WTC11 (cell line): ENCODE measurements around the gene NTMT2. TPM values are rescaled to one million over a fixed set of nuclear protein-coding genes. Genes with fewer than 3 reads are reported as not detected.

Experiments
- ATAC-seq: fragments of 200-7000 bp; cut with Tn5 transposase; 2 replicates; pipeline ENCODE4 v1.10.0; 2021; ENCODE audit warnings: mild to moderate bottlenecking, moderate library complexity
- CTCF ChIA-PET: fragments of 300-600 bp; sonication (Branson Sonifier 250); formaldehyde crosslinking; loops from one replicate; lab custom pipeline; 2021; ENCODE audit warnings: antibody characterized with exemption; lab: Charles Lee
- POLR2A ChIA-PET: fragments of 350-600 bp; sonication (Branson Sonifier 250); formaldehyde crosslinking; loops from one replicate; lab custom pipeline; 2021; ENCODE audit warnings: antibody characterized with exemption; lab: Charles Lee
- DNase-seq: peaks from one replicate; pipeline ENCODE4 v3.0.0; 2021; ENCODE audit warnings: low spot score
- H3K27ac Mint-ChIP-seq: 2 replicates; pipeline ENCODE4 v1.8.0; 2021; ENCODE audit warnings: mixed read lengths
- H3K27me3 Mint-ChIP-seq: 2 replicates; pipeline ENCODE4 v1.8.0; 2021; ENCODE audit warnings: low read depth, mild to moderate bottlenecking, moderate library complexity, mixed read lengths
- H3K36me3 Mint-ChIP-seq: 2 replicates; pipeline ENCODE4 v1.8.0; 2021; ENCODE audit warnings: mixed read lengths
- H3K4me1 Mint-ChIP-seq: 2 replicates; pipeline ENCODE4 v1.8.0; 2022; ENCODE audit warnings: mixed read lengths
- H3K4me3 Mint-ChIP-seq: 2 replicates; pipeline ENCODE4 v1.8.0; 2021; ENCODE audit warnings: mild to moderate bottlenecking, moderate library complexity, mixed read lengths
- H3K9me3 Mint-ChIP-seq: 2 replicates; pipeline ENCODE4 v1.8.0; 2021; ENCODE audit warnings: mixed read lengths
- AFF4 ChIP-seq: sonication (generic); formaldehyde crosslinking; IDR thresholded peaks from 2 replicates; pipeline ENCODE4 v1.8.1; 2023; ENCODE audit warnings: mild to moderate bottlenecking, missing genetic modification reagents, borderline replicate concordance
- GRHL2 ChIP-seq: fragments of 250-450 bp; sonication (Bioruptor Pico); IDR thresholded peaks from 2 replicates; pipeline ENCODE4 v1.8.0; 2022; ENCODE audit warnings: mild to moderate bottlenecking, moderate library complexity; ENCODE audit not compliant: insufficient replicate concordance, severe bottlenecking
- KAT7 ChIP-seq: sonication (generic); formaldehyde crosslinking; IDR thresholded peaks from 2 replicates; pipeline ENCODE4 v1.8.1; 2023; ENCODE audit warnings: missing genetic modification reagents, mild to moderate bottlenecking, borderline replicate concordance
- MYBL2 ChIP-seq: sonication (generic); formaldehyde crosslinking; IDR thresholded peaks from 2 replicates; pipeline ENCODE4 v1.8.1; 2023; ENCODE audit warnings: mild to moderate bottlenecking, moderate library complexity, missing genetic modification reagents
- NFATC4 ChIP-seq: fragments of 250-450 bp; sonication (Bioruptor Pico); IDR thresholded peaks from 2 replicates; pipeline ENCODE4 v1.9.0; 2021; ENCODE audit warnings: mild to moderate bottlenecking
- ZNF219 ChIP-seq: sonication (generic); formaldehyde crosslinking; IDR thresholded peaks from 2 replicates; pipeline ENCODE4 v1.8.0; 2023; ENCODE audit warnings: missing genetic modification reagents, mild to moderate bottlenecking, borderline replicate concordance
- ZNF281 ChIP-seq: sonication (generic); formaldehyde crosslinking; IDR thresholded peaks from 2 replicates; pipeline ENCODE4 v1.8.0; 2023; ENCODE audit warnings: mild to moderate bottlenecking, missing genetic modification reagents
- ZNF423 ChIP-seq: fragments of 250-450 bp; sonication (Bioruptor Pico); IDR thresholded peaks from 2 replicates; pipeline ENCODE4 v2.1.2; 2022; ENCODE audit warnings: mild to moderate bottlenecking, moderate library complexity
- total RNA-seq: library from RNA; stranded (reverse); gene quantifications from 3 replicates; pipeline ENCODE4 v1.2.3, GENCODE V29; 2021
- TF ChIP-seq, protein P1 (sequence below): fragments of 250-450 bp; sonication (Bioruptor Pico); conservative IDR thresholded peaks from 2 replicates; pipeline ENCODE4 v1.9.0; 2021; ENCODE audit warnings: mild to moderate bottlenecking
- TF ChIP-seq, protein P2 (sequence below): fragments of 250-450 bp; sonication (Bioruptor Pico); IDR thresholded peaks from 2 replicates; pipeline ENCODE4 v1.9.0; 2021; ENCODE audit warnings: mild to moderate bottlenecking, borderline replicate concordance

Gene NTMT2
- total RNA-seq, 1 experiment from 2014 or later: 0.24 TPM

GRCh38 chr1:170125269-170125668 is 20.5 kb upstream of the NTMT2 start (continued):
- TF ChIP-seq AFF4 (CRISPR knock-in tag): no peak
- TF ChIP-seq GRHL2 (CRISPR knock-in tag): no peak

DNA sequence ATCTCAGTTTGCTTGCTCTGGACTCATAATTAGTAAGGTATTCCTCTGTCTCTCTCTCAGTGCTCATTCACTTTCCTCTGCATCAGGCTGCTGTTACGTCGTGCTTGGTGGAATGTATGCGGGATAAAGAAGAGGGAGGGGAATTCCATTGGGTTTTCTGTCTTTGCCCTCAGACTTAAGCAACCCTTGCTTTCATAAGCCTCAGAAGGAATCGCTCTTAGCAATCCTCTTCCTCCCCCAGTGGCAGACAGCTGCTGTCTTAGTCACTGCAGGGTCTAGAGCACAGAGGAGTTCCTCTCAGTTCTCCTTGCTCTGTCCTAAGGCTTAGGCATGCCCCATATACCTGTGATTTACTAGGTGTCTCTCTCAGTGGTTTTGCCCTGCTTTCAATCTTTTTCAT is 19.1 kb upstream of the NTMT2 start:
- CTCF ChIA-PET: interaction anchor here (0.9 kb wide), 1 partner anchor 52 kb away, joined by 5 read pairs; the partner anchor contains the start of gene KIFAP3
- ATAC-seq (peak; percentile 96), DNase-seq (peak; percentile 11)
- Mint-ChIP-seq H3K4me1 (peaks cover 10% of the 10 kb centered on the region), H3K27me3 (no peaks in the 10 kb centered on the region), H3K9me3 (peaks cover 7% of the 10 kb centered on the region; the same call in 1 of the 2 replicates), H3K27ac (peak overlapping the region; percentile 1; the same call in 1 of the 2 replicates), H3K4me3 (no peak overlapping the region), H3K36me3 (no peaks in the 10 kb centered on the region)
- no peak for TF ChIP-seq ZNF423 (CRISPR knock-in tag)
- TF ChIP-seq, protein P1, sequence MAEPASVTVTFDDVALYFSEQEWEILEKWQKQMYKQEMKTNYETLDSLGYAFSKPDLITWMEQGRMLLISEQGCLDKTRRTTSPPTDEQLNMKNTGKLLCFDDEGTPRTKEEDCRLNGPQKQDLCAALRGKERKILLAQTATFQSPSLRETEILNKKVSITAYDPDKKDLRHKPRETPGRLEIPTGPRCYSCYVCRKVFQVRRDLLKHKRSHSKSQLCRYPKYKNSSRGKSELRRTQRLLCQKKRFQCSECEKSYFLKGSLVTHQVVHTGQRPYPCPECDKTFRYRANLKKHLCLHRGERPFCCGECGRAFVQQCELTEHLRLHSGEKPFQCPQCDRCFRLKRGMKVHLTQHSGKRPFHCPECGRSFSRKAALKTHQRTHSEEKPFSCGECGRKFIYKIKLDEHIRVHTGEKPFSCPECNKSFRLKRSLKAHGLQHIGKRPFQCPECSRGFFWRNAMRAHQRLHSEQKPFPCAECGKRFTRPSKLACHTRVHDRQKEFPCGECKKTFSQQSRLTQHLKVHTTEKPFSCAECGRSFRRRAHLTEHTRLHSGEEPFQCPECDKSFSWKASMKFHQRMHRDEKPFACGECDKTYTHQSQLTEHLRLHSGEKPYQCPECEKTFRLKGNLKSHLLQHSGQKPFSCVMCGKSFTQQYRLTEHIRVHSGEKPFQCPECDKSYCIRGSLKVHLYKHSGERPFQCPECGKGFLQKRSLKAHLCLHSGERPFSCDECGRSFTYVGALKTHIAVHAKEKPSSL: no peak
- TF ChIP-seq ZNF281 (CRISPR knock-in tag): no peak
- TF ChIP-seq, protein P2, sequence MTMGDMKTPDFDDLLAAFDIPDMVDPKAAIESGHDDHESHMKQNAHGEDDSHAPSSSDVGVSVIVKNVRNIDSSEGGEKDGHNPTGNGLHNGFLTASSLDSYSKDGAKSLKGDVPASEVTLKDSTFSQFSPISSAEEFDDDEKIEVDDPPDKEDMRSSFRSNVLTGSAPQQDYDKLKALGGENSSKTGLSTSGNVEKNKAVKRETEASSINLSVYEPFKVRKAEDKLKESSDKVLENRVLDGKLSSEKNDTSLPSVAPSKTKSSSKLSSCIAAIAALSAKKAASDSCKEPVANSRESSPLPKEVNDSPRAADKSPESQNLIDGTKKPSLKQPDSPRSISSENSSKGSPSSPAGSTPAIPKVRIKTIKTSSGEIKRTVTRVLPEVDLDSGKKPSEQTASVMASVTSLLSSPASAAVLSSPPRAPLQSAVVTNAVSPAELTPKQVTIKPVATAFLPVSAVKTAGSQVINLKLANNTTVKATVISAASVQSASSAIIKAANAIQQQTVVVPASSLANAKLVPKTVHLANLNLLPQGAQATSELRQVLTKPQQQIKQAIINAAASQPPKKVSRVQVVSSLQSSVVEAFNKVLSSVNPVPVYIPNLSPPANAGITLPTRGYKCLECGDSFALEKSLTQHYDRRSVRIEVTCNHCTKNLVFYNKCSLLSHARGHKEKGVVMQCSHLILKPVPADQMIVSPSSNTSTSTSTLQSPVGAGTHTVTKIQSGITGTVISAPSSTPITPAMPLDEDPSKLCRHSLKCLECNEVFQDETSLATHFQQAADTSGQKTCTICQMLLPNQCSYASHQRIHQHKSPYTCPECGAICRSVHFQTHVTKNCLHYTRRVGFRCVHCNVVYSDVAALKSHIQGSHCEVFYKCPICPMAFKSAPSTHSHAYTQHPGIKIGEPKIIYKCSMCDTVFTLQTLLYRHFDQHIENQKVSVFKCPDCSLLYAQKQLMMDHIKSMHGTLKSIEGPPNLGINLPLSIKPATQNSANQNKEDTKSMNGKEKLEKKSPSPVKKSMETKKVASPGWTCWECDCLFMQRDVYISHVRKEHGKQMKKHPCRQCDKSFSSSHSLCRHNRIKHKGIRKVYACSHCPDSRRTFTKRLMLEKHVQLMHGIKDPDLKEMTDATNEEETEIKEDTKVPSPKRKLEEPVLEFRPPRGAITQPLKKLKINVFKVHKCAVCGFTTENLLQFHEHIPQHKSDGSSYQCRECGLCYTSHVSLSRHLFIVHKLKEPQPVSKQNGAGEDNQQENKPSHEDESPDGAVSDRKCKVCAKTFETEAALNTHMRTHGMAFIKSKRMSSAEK (CRISPR knock-in tag): no peak
- TF ChIP-seq MYBL2: no peak
- no peak for TF ChIP-seq NFATC4 (CRISPR knock-in tag)
- no peak for TF ChIP-seq ZNF219
- TF ChIP-seq KAT7 (CRISPR knock-in tag): no peak
- POLR2A ChIA-PET: no interaction called here
